ENCODE data around the gene C10orf105. TPM values are rescaled to one million over a fixed set of nuclear protein-coding genes. Genes with fewer than 3 reads are reported as not detected.

C10orf105 gene
- total and polyA plus RNA-seq, 2 of the 8 experiments (the other 6 are each of a cell fraction or from before 2014, with no cell fraction given): 0.71 to 0.73 TPM

DNA sequence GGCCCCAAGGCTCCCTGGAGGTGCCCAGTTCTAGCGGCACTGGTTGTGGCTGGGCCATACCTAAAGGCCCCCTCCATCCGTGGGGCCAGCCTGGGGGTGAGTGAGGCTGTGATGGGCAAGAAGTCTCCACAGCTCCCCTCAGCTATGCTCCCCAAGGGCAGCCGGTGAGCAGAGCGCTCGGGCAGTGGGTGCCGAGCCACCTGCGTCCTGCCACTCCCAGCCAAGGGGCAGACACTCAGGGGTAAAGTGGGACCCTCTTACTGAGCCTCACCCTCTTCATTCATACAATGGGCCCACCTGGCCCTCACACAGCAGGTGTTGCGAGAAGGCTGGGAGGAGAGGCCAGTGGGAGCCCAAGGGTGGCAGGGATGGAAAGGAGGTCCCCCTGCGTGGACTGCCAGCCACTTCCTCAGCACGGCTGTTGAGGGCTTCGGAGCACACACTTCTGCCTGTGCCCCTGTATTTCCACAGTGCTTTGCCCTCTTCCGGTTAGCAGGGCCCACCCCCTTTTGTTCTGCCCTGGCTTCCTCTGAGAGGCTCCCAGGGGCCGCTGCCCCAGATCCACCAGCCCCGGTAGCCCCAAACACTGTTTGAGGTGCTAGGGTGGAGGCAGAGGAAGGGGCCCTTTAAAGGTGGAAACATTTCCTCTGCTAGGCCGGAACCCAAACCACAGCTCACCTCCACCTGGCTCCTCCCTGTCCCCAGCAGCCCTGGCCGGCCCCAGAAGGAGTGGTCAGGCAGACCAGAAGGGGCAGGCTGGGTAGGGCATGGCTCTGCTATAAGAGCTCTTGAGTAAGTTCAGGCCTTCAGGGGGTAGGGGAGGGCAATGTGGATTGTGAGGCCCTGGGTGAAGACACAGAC, 16.4 kb upstream of the C10orf105 start:
- Histone ChIP-seq H4K8ac (ENCODE audit: extremely low read depth, insufficient read depth, low read length) (peak overlapping the region; percentile 76), H4K20me1 (replicated peaks in 1 of 2; ENCODE audit: control insufficient read depth in 1 of 2, insufficient read depth in 2 of 2, low read length in 2 of 2) (no peaks in the 10 kb centered on the region), H3K23ac (ENCODE audit: insufficient read length) (no peak overlapping the region), H2AK5ac (ENCODE audit: low read depth, low read length) (peak overlapping the region; percentile 47; the same call in 1 of the 2 replicates), H3K18ac (ENCODE audit: extremely low read depth, low read length) (no peak overlapping the region; the same call in 1 of the 2 replicates), H3K9me3 (ENCODE audit: insufficient read depth in 2 of 2, low read depth in 1 of 2, low read length in 1 of 2) (no peaks in the 10 kb centered on the region), H3K9ac (replicated peaks in 1 of 4; ENCODE audit: extremely low read depth in 1 of 4, low read depth in 3 of 4, low read length in 3 of 4) (no peak overlapping the region; a peak in 1 of 7 replicates), H3K79me1 (ENCODE audit: low read depth, low read length) (no peaks in the 10 kb centered on the region), H3K4me1 (replicated peaks in 1 of 4; ENCODE audit: control insufficient read depth in 3 of 4, insufficient read depth in 4 of 4, low read length in 3 of 4) (peaks cover 0 to 9% (median 4%) of the 10 kb centered on the region in 4 experiments; a peak in 4 of 7 replicates), H3K14ac (ENCODE audit: insufficient read length) (no peak overlapping the region), H3K56ac (replicated peaks; ENCODE audit: insufficient read length, low read depth, low read length) (no peak overlapping the region), H2BK20ac (ENCODE audit: low read length) (no peak overlapping the region), H4K5ac (ENCODE audit: insufficient read length, low read depth, low read length) (no peak overlapping the region), H2BK5ac (ENCODE audit: low read depth, low read length) (no peak overlapping the region), H2BK15ac (ENCODE audit: low read length) (no peak overlapping the region), H4K91ac (replicated peaks; ENCODE audit: insufficient read length, low read length) (peak overlapping the region; percentile 45), H2AFZ (ENCODE audit: low read length) (0 out of 2 replicates have a peak overlapping the region, but pooled peaks have one; percentile 13), H2BK120ac (replicated peaks; ENCODE audit: low read depth, low read length) (no peak overlapping the region), H3K4ac (replicated peaks; ENCODE audit: insufficient read length, low read depth, low read length) (no peak overlapping the region), H2BK12ac (ENCODE audit: low read depth, low read length) (no peak overlapping the region), H3K4me2 (ENCODE audit: insufficient read depth in 1 of 2, low read depth in 2 of 2, low read length in 2 of 2) (no peak overlapping the region), H3K27me3 (replicated peaks in 1 of 4; ENCODE audit: control insufficient read depth in 3 of 4, extremely low read depth in 1 of 4, insufficient read depth in 3 of 4, low read length in 3 of 4) (no peaks in the 10 kb centered on the region), H3K79me2 (ENCODE audit: control insufficient read depth in 1 of 2, insufficient read depth in 2 of 2, low read length in 2 of 2) (no peaks in the 10 kb centered on the region), H3K4me3 (ENCODE audit: extremely low read depth in 1 of 4, insufficient read depth in 2 of 4, low read depth in 3 of 4, low read length in 4 of 4) (no peak overlapping the region), H3K23me2 (ENCODE audit: low read depth, low read length) (no peaks in the 10 kb centered on the region), H3K27ac (ENCODE audit: low read depth, low read length) (no peak overlapping the region), H3K36me3 (ENCODE audit: control insufficient read depth in 2 of 4, insufficient read depth in 4 of 4, low read length in 3 of 4) (no peaks in the 10 kb centered on the region)
- ChIA-PET CTCF (ENCODE audit: partially characterized antibody) (interaction anchor here (0.6 to 2.3 kb wide), 8 partner anchors 7 to 497 kb away, joined by 3 to 9 read pairs (median 4); no protein-coding TSS in a partner anchor), POLR2A (ENCODE audit: partially characterized antibody) (interaction anchor here (0.6 kb wide), 1 partner anchor 23 kb away, joined by 3 read pairs; no protein-coding TSS in a partner anchor)
- WGBS, 2 experiments (ENCODE audit: extremely low coverage in 1 of 2, insufficient coverage in 1 of 2, insufficient read length in 1 of 2, insufficient replicate concordance in 2 of 2, low coverage in 1 of 2, low lambda C conversion rate in 2 of 2, missing lambda C conversion rate in 1 of 2): 83% methylated on average over 14 of the region's 16 CpGs; no CpG with 5 or more reads in 1 of the 2 experiments
- TF ChIP-seq CEBPB (IDR thresholded peaks at IDR 0.05; ENCODE audit: low read depth, low read length) (no peak), CHD1 (IDR thresholded peaks at IDR 0.05; ENCODE audit: low read depth, low read length) (no peak), ZNF274 (IDR thresholded peaks at IDR 0.05; ENCODE audit: borderline replicate concordance, extremely low read depth, low read length) (no peak), JUN (IDR thresholded peaks at IDR 0.05; ENCODE audit: low read depth, low read length) (no peak), SRF (IDR thresholded peaks at IDR 0.05; ENCODE audit: low read depth, low read length) (no peak), TAF7 (optimal IDR thresholded peaks at IDR 0.05; ENCODE audit: borderline replicate concordance, low read depth, low read length) (no peak), SP1 (IDR thresholded peaks at IDR 0.05; ENCODE audit: low read depth, low read length) (no peak), CREB1 (IDR thresholded peaks at IDR 0.05) (no peak), SP4 (IDR thresholded peaks at IDR 0.05; ENCODE audit: low read length) (no peak), GTF2F1 (IDR thresholded peaks at IDR 0.05; ENCODE audit: borderline replicate concordance, low read depth, low read length) (no peak), SAP30 (IDR thresholded peaks at IDR 0.05; ENCODE audit: insufficient read depth, insufficient replicate concordance, low read length) (no peak), NRF1 (IDR thresholded peaks at IDR 0.05; ENCODE audit: low read depth, low read length) (no peak), KDM4A (IDR thresholded peaks at IDR 0.05; ENCODE audit: low read depth, low read length, severe bottlenecking) (no peak)
- FAIRE-seq: no peak
- no peak for DNase-seq (ENCODE audit: low read depth in 1 of 2, low spot score in 2 of 2)
